Hindlimb muscle (tissue), 1 donor: Measurements from ENCODE around the gene PREX1. TPM values are rescaled to one million over a fixed set of nuclear protein-coding genes. Genes with fewer than 3 reads are reported as not detected.

Experiments used
- DNase-seq: peaks from one replicate; pipeline ENCODE4 v3.0.0-alpha.2; 2013
- polyA plus RNA-seq: library from polyadenylated mRNA; unstranded; fragments of 120-200 nt; gene quantifications from one replicate; pipeline ENCODE4 v1.2.1, GENCODE V29; 2013; ENCODE audit not compliant: insufficient read length

Gene PREX1
- polyA plus RNA-seq, 1 donor = 20.0 TPM

GRCh38 chr20:48697845-48698491 lies 129.8 kb downstream of the PREX1 start:
- DNase-seq = no peak

GRCh38 chr20:48696671-48697070 lies 131.1 kb downstream of the PREX1 start:
- no peak for DNase-seq

GRCh38 chr20:48695738-48696137 lies 132.1 kb downstream of the PREX1 start:
- no peak for DNase-seq

GRCh38 chr20:48695255-48695654 lies 132.5 kb downstream of the PREX1 start:
- no peak for DNase-seq

GRCh38 chr20:48694381-48694865 lies 133.4 kb downstream of the PREX1 start:
- DNase-seq = no peak

GRCh38 chr20:48691523-48691922 lies 136.3 kb downstream of the PREX1 start:
- no peak for DNase-seq

GRCh38 chr20:48690888-48691287 lies 136.9 kb downstream of the PREX1 start:
- DNase-seq = no peak

- no peak for DNase-seq
Measured at GRCh38 chr20:48689874-48690571, 137.8 kb downstream of the PREX1 start.

GRCh38 chr20:48689388-48689787 lies 138.4 kb downstream of the PREX1 start:
- no peak for DNase-seq

GRCh38 chr20:48688579-48688978 lies 139.2 kb downstream of the PREX1 start:
- no peak for DNase-seq

- no peak for DNase-seq
Measured at GRCh38 chr20:48687117-48687800, 140.5 kb downstream of the PREX1 start.

GRCh38 chr20:48686238-48687116 lies 141.3 kb downstream of the PREX1 start:
- DNase-seq = no peak

GRCh38 chr20:48685300-48685699 lies 142.5 kb downstream of the PREX1 start:
- DNase-seq = no peak

GRCh38 chr20:48684501-48685041 lies 143.2 kb downstream of the PREX1 start:
- no peak for DNase-seq

GRCh38 chr20:48683467-48684175 lies 144.2 kb downstream of the PREX1 start:
- DNase-seq = no peak

- DNase-seq = peak; percentile 81
Measured at GRCh38 chr20:48682529-48683363, 145.1 kb downstream of the PREX1 start.

- no peak for DNase-seq
Measured at GRCh38 chr20:48681873-48682426, 145.8 kb downstream of the PREX1 start.

- DNase-seq = no peak
Measured at GRCh38 chr20:48681201-48681872, 146.5 kb downstream of the PREX1 start.

GRCh38 chr20:48680650-48681049 lies 147.1 kb downstream of the PREX1 start:
- DNase-seq = no peak

- no peak for DNase-seq
Measured at GRCh38 chr20:48679599-48679998, 148.2 kb downstream of the PREX1 start.
